GM03348 (cell line): ENCODE data around the gene KLK10.

Experiments
- DNase-seq: peaks from one replicate; pipeline ENCODE4 v3.0.0; 2012; ENCODE audit warnings: low spot score

Gene KLK10

DNA sequence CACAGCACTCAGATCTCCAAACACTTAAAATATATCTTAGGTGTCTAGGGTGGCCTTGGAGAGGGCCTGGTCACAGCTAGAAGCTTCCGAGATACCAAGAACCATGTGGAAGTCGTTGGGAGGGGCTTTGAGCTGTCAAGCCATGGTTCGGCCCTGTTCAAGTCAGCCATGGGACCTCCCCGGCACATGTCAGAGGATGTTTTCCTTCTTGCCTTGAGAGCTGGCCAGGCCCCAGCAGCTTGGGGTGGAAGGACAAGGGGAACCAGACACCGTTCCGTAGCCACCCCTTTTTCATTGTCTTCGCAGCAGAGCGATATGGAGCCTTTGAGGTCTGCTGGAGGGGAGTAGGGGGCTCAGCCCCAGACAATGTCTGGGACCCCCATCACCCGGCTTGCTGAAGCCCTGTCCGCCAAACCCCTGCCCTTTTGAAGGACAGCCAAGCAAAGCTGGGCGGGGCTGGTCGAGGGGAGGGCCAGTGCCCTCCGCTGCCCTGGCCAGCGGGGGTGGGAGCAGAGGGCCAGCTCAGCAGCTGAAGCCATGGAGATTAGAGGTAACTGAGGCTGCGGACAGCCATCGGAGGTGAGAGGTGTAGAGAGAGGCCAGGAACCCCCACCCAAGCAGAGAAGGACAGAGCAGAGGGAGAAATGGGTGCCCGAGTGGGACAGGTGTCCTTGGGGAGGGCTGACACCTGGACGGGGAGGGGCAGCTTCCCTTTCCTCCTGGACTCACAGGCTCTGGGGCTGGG lies 6.5 kb upstream of the KLK10 start:
- no peak for DNase-seq

DNA sequence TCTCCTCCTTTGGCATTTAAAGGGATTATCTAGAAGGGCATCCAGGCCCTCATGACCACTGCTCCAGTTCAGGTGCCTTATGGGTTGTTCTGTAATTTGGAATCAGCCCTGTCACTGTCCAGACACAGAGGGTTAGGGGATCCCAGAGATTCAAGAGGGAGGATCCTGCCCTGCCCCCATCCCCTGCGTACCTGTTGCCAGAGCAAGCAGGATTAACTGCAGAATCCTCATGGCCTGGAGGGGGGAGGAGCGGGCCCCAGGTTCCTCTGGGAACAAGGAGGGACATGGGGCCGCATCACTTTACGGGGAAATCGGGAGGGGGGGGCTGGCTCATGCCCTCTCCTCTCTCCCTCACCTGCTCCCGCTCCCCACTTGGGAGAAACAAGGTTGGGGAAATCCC lies 5.9 kb upstream of the KLK10 start:
- no peak for DNase-seq

DNA sequence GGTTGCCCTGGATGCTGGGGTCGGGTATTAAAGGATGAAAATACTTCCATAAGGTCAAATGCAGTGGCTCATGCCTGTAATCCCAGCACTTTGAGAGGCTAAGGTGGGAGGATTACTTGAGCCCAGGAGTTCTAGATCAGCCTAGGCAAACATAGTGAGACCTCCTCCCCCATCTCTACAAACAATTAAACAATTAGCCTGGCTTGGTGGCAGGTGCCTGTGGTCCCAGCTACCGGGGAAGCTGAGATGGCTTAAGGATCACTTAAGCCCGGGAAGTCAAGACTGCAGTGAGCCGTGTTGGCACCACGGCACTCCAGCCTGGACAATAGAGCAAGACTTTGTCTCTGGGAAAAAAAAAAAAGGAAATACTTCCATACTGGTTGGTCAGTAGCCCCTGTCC lies 5.4 kb upstream of the KLK10 start:
- DNase-seq, result no peak

DNA sequence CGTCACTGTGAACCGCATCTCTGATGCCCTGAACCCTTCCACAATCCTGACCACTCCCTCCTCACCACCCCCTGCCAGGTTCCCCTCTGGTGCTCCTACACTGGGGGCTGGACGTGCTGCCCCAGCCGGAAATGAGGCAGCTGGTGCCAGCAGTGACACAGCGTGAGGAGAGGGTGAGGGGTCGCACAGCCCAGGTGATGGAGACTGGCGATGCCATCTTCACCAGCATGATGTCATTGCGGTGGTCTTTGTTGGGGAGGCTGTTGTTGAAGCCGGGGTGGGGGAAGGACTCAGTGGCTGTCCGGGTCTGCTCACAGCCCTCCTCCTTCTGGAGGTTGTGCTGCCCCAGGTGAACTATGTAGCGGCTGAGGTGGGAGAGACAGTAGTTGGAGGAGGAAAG lies 4.4 kb upstream of the KLK10 start:
- DNase-seq, result no peak

DNA sequence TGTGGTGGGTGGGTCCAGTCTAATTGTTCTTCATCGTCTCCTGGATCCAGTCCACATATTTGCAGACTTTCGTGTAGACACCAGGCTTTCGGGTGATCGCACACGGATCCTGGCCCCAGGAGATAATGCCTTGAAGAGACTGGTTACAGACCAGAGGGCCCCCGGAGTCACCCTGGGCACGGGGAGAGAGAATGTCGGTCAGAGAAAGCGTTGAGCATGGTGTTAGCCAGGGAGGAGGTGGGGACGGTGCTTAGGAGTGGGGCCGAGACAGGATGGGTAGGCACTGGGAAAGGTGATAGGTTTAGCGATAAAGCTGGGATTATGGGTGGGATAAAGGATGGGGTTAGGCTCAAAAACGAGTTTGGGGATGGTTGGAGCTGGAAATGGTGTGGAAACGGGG lies 3.0 kb upstream of the KLK10 start:
- no peak for DNase-seq

DNA sequence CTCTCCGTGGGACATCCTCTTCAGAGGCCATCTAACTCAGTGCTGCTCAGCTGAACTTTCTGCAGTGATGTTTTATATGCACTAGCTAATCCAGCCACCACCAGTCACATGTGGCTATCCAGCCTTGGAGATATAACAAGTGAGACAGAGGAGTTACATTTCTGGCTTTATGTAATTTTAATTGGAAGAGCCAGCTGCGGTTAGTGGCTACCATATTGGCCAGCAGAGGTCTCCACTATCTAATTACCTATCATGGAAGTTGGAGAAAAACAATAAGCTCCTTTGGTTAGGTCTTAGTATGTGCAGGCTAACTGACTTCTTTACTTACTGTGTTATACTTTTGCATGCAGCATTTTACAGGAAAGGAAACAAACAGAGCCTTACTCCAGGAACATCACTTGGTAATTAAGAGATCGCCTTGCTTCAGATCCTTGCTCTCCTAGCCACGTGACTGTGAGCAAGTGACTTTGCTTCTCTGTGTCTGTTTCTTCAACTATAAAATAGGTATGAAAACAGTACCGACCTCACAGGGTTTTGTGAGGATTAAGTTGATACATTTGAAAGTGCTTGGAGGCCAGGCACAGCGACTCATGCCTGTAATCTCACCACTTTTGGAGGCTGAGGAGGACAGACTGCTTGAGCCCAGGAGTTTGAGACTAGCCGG lies 1.6 kb upstream of the KLK10 start:
- peak; percentile 64 for DNase-seq

DNA sequence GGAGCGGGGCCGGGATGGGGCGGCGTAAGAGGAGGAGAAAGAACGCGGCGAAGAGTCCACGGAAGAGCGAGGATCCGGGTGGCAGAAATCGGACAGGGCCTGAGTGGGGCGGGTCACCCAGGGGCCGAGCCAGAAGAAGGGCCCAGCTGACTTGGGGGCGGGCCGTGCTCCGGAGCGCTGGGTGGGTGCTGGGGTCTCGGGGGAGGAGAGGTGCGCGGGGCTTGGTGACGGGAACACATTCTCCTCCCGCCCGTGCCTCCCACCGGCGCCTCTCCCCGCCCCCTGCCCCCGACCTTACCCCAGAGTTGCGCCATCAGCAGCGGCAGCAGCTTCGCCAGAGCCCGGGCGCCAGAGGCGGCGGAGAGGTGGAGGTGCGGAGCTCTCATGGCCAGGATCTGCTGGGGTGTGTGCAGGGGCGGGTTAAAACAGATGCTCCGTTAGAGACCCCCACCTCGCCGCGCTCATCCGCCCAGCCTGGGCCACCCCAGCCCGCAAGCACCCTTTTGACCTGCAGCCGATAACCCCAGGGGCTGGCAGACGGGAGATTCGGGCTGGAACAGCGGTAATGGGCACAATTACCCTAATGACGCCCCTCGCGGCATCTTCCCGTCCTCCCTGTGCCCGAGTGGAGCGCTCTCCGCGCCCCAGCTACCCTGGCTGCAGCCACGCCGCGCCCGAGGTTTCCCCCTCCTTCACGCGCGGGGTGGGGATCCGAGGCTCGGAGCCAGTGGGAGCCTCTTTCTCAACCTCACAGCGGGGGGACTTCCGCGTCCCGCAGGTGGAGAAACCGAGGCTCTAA lies 565 bp downstream of the KLK10 start:
- DNase-seq, result no peak

DNA sequence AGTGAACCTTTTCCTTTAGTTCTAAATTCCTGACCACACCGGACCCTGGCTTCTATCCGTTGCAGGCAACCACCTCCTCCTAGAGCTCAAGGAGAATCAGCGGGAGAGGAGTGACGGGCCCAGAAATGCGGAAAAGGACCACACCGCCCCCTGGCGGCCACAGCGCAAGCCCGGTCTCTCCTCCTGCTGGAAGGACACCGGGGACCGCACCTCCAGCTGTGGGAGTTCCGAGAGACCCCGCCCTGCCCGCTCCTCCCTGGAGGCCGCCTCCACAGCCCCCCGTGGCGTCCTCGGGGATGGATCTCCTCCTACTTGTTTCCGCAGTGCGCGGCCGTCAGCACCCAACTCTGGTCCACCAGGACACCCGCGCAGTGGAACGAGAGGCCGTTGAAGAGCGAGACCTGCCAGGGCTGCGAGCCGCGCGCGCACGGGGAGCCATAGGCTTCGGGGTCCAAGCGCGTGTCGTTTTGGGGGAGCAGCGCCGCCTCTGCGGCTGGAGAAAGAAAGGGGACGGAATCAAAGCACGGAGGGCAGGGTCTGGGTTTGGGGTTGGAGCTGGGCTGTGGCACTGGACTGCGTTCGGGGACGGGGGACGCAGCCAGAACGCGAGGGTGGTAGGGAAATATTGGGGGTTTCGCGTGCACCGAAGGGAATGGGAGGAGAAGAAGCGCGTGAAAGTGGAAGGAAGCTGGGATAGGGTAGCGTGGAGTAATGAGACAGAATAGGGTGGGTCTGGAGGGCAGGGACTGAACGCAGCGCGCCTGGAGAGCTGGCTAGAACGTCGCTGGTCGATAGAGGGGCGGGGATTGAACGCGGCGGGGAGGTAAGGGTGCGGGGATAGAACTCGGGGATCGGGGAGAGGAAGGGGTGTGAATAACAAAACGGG lies 2.5 kb downstream of the KLK10 start:
- peak; percentile 85 for DNase-seq

DNA sequence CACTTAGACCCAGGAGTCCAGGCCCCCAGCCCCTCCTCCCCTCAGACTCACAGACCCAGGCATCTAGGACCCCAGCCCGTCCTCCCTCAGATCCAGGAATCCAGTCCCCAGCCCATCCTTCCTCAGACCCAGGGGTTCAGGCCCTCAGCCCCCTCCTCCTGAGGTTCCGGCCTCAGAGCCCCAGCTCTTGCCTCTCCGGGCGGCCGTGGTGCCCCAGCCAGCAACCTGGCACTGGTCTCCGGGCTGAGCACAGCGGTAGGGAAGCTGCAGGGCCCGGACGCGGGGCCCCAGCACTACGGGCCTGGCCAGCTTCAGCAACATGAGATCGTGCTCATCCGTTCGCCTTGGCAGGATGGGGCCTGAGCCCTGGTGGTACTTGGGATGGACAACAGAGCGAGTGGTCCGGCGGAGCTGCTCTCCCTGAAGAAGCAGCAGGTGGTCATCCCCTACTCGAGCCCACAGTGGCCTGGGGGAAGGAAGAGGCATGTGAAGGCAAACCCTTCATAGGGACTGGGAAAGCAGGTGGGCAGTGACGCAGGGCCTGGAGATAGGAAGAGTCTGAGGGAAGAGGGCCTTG lies 3.7 kb downstream of the KLK10 start:
- no peak for DNase-seq

DNA sequence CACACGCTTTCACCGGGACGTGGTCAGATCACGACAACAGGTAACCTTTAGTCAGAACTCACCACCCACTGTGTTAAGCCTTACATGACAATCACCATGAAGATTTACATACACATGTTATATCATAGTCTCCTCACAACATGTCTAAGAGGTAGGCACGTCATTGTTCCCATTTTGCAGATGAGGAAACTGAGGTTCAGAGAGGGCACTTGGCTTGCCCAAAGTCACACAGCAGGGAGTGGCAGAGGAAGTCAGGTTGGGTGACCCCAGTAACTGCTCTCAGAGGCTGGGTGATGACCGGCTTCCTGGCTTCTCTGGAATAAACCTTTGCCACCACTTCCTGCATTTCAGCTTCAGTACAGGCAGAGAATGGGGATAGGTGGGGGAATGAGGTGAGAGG lies 5.3 kb downstream of the KLK10 start:
- no peak for DNase-seq

DNA sequence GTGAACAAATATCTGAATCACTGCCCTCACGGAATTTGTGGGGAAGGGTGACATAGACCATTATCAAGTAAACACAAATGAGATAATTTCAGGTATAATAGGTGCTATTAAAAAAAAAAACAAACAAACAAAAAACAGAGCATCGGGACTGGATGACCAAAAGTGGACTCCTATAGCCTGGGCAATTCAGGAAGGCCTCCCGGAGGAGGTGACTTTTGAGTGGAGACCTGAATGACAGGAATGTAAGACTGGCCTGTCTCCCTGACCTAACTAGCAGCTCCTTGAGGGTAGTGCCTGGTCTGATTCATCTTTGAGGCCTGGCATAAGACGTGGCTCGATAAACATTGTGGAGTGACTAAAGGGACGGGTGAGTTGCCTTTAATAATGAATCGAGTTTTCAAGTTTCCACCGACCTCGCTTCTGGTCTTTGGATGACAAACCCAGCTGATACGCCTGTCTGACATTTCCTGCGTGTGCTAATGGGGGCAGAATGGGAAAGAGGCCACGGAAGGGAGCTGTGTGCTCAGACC lies 6.8 kb downstream of the KLK10 start:
- DNase-seq, result no peak

DNA sequence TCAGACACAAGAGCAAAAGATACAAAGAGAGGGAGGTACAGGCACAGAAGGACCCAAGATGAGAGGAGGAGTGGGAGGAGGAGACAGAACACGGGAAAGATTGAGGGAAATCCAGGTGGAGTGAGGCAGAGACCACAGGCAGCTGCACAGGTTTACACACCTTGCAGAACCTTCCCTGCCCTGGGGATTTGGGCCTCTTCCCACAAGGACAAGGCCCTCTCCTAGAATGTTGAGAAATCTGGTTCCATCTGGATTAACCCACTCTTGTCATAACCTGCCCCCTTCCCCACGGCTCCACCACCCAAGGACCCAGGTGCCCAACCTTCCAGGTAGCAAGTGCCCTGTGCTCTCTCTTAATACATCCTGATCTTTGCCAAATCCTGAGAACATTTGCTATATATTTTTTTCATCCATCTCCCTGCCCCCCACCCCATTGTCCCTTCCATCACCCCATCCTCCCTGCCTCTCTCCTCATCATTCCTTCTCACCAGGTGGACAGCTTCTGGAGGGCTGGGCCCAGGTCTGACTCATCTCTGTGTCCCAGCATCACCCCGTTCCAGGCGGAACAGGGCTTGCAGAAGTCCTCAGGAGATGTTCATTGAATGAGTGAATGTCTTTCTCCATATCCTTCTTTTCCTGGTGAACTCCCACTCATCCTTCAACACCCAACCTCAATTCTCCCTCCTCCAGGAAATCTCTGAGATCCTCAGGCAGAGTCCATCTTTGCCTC lies 9.3 kb downstream of the KLK10 start:
- DNase-seq, result no peak

DNA sequence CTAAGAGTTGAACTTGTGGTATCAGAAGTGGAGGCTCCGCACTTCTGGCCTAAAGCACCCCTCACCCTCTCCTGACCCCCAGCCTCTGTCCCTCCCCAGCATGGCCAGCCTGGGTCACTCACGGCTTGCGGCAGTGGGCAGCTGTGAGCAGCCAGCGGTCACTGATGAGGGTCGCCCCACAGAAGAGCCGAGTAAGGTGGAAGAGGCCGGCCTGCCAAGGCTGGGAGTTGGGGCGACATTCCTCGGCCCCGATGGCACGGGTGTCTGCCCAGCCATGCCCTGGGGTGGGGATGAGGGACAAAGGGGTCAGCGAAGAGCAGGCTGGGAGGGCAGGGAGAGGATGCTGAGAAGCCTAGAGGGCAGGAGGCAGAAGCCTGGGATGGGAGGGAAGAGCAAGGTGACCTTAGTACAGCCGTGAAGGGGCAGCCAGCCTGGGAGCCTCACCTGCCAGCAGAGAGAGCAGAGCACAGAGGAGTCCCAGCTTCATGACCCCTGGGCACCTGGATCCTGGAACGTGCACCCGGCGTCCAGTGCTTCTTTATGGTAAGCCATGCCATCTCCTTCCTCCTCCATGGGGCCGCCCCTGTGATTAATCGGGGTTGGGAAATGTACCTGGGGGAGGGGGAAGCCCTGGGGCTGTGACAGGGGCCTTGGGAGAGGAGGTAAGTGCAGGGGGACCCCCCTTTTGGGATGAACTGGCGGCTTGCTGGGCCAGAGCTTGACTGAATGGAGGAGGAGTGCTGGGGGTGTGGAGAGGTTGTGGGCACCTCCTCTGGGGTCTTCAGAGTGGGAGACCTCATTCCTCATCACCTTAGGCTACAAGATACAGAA lies 10.2 kb downstream of the KLK10 start:
- DNase-seq, result no peak

DNA sequence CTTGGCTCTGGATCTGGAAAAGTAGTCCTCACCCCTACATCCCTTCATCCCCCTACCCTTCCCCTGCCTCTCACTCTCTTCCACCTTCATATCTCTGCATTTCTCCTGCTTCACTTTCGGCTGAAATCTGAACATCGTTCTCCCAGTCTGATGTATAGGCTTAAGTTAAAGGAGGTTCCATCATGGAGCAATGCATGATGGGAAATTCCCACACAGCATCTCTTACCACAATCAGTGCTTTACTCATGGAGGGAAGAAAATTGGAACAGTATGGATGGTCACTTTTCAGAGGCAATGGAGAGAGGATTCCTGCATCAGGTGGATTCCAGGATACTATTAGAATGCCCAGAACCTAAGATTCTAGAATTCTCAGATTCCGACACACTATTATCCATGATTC lies 12.0 kb downstream of the KLK10 start:
- DNase-seq, result no peak

DNA sequence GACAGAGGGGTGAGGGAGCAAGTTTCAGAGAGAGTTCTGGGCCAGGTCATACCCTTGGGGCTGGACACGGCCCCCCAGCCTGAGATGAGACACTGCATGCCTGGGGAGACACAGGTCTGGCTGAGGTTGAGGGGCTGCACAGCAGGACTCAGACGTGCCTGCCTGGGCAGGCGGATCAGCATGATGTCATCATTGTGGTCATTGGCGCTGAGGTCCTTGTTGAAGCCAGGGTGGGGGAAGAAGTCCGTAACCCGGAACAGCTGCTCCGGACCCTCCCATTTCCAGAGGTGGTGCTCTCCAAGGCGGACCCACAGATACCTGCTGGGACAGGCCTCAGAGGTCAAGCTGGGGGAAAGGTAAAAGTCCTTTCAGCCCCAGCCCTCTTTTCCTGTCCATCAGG lies 13.1 kb downstream of the KLK10 start:
- DNase-seq, result no peak

DNA sequence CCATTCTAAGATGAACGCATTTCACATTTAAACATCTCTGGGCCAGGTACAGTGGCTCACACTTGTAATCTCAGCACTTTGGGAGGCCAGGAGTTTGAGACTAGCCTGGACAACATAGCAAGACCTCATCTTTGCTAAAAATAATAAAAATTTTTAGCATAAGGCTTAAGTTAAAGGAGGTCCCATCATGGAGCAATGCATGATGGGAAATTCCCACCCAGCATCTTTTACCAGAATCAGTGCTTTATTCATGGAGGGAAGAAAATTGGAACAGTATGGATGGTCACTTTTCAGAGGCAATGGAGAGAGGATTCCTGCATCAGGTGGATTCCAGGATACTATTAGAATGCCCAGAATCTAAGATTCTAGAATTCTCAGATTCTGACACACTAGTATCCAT lies 14.3 kb downstream of the KLK10 start:
- no peak for DNase-seq

DNA sequence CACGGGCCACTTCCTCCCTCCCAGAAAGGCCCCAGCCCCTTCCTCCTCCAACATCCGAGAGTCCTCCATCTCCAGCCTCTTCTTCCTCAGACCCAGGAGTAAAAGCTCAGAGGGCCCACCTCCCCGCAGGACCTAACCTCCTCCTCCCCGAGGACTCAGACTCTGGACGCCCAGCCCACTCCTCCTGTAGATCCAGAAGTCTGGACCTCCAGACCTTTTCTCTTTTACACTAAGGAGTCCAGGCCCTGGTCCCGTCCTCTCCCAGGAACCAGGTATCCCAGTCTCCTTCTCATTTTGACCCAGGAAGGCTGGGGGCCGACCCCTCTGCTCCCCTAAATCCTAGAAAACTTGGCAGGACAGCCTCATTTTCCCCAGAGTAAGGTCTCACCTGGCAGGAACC lies 16.2 kb downstream of the KLK10 start:
- DNase-seq, result no peak

DNA sequence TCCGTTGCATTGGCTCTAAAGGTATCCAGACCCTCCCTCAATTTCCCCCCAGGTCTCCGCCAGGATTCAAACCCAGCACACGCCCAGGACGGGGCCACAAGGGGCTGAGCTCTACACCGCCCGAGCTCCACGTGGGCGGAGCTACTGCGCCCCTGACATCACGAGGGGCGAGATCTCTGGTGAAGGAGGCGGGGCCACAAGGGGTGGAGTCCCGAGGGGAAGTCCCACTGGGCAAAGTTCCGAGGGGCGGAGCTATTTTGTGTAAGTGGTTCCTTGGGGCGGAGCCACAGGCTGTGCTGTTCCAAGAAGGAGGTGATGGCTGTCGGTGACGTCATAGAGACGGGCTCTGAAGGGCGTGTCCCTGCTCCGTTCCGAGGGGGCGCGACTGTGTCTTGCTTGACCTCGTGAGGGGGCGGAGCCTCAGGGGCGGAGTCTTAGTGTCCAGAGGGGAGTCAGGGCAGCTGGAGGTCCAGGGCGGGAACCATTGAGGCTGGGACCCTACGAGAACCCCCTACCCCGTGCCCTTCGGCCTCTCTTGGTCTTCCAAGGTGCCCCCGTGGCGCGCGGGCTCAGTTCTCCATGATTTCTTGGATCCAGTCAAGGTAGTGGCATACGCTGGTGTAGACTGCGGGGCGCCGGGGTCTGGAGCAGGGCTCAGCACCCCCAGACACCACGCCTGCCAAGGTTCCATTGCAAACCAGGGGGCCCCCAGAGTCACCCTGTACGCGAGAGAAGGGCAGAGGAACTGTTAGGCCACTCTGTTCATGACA lies 16.8 kb downstream of the KLK10 start:
- no peak for DNase-seq

DNA sequence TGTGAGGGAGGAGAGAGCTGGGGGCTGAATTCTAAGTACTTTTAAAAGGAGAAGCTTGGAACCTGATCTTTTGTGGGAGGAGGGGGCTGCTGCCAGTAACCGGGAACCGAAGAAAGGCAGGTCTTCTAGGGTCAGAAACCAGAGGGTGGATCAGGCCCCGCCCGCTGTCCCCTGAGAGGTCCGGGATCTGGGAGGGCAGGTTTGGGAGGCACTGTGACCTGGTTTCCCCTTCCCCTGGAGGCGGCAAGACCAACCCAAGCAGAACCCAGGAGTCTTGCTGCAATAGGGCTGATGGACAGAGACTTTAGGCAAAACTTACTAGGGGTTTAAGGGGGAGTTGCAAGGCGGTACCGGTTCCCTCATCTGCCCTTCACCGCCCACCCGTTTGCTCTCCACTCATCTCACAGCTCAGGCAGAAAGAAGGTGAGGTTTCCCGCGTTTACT lies 17.4 kb downstream of the KLK10 start:
- DNase-seq, result no peak
